HG03354 (cell line): ENCODE measurements around the gene GFOD1.
A peak's percentile ranks its signal among the peaks of the same experiment; 100 is the strongest.

Source experiments
- ATAC-seq: cut with Tn5 transposase; IDR thresholded peaks from one replicate; pipeline ENCODE4 v1.9.1; 2021; ENCODE audit warnings: mild to moderate bottlenecking; ENCODE audit not compliant: unreplicated experiment, poor library complexity, severe bottlenecking

Gene GFOD1

GRCh38 chr6:13368079-13368730 is 119.2 kb downstream of the GFOD1 start:
- ATAC-seq = no peak

GRCh38 chr6:13367396-13367795 is 120.0 kb downstream of the GFOD1 start:
- ATAC-seq = no peak

DNA sequence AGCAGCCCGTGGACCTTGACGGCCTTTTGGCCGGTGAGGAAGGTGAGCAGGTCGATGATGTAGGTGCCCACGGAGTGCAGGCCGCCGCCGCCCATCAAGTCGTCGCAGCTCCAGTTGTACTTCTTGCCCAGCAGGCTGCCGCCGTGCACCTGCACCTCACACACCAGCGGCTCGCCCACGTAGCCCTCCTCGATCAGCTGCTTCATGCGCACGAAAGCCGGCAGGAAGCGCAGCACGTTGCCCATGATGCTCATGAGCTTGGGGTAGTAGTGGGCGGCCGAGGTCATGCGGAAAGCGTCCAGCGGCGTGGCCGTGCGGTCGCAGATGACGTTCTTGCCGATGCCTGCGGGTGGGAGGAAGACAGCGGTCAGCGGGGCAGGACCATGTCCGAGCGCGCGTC is 122.1 kb downstream of the GFOD1 start:
- no peak for ATAC-seq

DNA sequence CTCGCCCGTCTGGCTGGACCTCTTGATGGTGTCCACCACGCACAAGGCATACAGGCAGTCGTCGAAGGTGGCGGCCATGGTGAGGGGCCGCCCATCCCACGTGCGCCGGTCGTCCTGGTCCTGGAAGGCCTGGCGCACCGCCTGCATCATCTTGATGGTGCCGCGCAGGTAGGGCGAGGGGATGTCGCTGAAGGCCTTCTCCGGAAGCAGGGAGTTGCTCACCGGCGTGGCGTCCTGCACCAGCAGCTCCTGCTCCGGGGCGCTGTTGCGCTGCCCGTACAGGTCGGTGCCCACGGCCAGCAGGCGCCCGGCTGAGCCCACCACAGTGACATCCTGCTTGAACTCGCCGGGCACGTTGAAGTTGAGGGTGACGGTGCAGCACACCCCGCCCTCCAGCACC is 122.6 kb downstream of the GFOD1 start:
- ATAC-seq = no peak

GRCh38 chr6:13362412-13362811 is 125.0 kb downstream of the GFOD1 start:
- no peak for ATAC-seq

DNA sequence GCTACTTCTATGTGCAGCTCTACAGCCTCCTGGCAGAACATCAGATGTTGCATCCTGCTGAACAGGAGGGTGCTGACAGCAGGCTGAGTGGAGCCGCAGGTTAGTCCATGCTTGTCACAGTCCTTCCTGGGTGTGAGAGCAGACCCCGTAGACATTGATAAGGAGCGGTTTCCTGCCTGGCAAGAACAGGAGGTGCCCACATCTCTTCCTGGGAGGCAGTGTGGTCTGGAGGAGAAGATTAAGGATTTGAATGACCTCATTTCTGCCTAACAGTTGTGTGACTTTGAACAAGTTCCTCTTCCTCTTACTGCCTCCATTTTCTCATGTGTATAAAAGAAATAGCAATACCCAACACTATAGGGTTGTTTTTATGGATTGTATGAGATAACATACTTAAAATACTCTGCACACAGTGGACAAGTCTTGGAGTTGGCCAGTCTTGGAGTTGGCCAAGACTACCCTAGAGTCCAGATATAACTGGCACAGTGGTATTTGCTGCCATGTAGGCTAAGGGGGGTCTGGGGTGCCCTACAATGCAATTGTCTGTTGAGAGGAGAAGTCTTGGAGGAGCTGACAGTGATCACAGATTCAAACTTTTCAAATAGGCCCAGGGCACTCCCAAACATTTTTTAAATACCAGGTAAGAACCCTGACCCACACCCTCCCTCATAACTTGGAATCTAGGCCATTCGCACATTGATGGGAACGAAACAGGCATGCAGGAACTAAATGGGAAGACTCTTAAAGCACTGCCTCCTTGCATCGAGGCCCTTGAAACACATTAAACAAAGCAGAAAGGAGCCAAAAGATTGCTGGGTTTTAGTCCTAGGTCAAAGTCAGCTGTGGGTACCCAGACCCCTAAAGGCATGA is 126.5 kb downstream of the GFOD1 start:
- ATAC-seq = no peak

DNA sequence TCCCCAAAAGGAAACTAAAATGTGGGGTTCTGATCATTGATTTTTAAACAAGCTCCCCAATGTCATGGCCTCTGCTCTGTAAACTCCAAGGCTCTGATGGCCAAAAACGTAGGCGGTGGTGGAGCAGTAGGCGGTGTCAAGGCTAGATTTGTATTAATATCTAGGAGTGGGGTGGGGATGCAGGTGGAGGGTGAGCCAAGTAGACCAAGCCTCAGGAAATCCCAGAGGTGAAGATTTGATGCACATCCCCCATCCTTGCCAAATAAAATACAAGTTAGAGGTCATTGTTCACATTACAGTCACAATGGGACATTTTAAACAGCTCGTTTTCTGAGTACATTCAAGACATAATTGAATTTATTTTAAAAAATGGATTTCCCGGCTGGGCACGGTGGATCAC is 128.1 kb downstream of the GFOD1 start:
- no peak for ATAC-seq

GRCh38 chr6:13358511-13358910 is 128.9 kb downstream of the GFOD1 start:
- no peak for ATAC-seq

- no peak for ATAC-seq
These were observed 129.8 kb downstream of the GFOD1 start for GRCh38 chr6:13357551-13358075.

DNA sequence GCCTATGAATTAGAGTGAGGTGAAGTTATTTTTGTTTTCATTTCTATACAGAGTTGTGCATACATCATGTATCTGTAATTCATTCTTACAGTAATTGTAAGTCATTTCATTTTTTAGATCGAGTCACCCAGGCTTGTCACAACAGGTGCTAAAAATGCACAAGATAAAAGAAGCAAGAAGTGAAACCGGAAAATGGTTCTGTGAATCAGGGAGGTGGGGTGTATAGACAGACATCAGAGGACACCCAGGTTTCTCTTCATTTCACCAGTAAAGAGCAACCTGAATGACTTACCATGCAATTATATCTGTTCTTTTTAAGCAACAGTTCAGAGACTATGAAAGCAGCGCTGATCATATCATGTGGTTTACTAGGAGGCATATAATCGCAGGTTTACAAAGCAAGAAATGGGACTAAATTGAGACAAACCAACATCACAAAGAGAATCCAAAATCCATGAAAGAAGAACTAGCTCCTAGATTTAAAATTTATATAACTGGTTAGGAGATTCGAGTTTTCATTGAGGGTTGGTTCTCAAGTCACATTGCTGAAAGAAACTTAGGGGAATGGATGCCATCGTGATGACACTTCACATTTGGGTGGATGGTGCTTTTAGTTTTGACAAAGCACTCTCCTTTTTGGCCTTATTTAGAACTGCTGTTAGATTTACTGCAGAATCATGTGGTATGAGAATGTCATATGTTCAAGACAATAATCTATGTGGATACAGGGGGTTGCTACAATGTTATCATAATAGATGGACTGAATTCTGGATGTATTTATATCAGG is 131.2 kb downstream of the GFOD1 start:
- ATAC-seq = peak; percentile 95

DNA sequence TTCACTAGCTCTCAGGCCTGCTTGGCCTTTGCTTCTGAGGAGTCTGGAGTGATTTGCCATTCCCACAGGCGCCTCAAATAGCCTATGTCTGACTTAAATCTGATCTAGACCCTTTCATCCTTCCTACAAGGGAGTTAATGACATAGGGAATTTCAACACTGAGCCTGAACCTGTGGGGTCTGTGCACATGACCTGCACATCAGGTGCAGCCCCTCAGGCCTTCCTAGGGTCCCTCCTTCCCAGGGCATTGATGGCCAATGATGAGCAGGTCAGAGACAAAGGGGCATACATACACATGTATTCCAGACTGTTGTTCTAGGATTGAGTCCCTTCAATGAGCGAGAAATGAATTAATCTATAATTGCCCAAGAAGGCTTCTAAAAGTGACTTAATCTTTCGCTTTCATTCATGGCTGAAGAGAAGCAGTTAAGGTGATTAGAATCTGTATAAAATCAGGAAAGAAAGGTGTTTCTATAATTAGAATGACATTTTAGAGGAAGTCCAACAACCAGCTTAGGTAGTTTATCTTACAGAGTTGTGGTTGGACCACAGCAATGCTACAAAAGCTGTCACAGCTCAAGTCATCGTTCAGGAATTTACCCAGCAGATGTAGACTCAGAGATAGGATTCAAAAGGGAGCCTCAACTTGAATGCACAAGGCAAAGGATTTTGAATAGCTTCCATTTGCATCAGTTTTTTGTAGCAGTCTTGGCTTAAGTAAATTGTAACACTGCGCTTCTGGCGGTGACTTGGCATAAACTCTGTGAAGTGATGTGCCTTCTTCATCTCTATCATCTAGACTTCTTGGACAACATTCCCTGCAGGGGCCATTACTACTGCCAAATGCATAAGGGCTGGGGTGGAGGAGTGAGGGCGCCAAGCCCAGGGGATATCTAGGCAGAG is 132.1 kb downstream of the GFOD1 start:
- peak; percentile 41 for ATAC-seq

DNA sequence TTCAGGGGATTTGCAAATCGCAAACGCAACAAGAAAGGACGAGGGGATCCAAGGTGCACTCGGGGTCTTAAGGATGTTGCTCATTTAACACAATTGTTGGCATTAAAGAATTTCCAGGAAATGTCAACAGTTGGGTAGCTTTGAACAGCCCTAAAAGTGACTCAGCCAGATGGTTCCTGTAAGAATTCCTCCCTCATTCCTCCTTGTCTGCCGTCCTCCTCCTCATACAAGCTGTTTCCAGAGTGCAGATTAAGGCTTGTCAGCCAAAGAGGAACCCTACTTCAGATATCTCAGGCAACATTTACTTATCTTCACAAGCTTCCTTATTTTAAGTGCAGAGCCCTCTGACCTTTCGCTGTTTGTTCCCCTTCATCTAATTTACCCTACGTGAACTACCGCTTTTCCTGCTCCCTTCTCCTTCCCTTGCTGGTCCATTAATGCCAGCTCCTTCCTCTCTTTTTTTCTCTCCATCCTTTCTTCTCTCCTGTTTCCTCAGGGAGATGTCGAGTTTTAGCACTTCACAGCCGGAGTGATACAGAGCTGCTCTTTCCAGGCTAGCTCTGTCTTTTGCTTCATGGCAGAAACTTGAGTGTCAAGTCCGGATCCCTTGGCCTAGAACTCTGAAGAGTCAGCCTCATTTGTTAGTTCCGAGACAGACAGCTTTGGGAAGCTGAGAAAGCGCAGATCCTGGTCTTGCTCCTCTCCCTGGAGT is 132.9 kb downstream of the GFOD1 start:
- ATAC-seq = no peak

DNA sequence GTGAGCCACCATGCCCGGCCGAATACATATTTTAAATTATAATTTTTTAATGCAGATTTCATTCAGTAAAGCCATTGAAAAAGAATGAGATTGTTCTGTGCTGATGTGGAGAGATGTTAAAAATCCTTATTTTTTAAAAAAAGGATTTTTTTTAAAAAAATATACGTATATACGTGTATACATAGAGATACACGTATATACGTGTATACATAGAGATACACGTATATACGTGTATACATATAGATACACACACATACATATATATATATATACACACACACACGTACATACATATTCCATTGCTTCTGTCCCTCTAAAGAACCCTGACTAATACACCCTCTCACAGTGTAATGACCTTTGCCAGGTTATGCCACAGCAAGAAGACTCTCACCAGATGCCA is 135.2 kb downstream of the GFOD1 start:
- ATAC-seq = no peak

DNA sequence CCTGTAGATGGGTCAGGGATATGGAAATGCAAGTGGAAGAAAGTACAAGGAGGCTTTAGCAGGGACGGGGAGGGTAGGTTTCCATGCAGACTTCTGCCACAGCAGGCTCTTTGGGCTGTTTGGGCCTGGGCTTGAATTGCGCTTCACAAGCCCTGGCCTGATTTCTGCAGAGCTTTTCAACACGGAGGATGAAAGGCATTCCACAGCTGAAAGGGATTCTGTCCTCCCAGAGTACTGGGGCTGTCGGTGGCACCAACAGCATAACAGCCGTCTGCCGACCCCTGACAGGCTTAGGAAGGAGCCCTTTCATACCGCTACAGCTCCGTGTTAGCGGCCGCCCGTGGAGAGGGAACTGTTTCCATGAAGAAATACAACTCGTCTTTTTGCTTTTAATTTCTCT is 136.1 kb downstream of the GFOD1 start:
- ATAC-seq = no peak

- no peak for ATAC-seq
These were observed 137.4 kb downstream of the GFOD1 start for GRCh38 chr6:13349811-13350506.

DNA sequence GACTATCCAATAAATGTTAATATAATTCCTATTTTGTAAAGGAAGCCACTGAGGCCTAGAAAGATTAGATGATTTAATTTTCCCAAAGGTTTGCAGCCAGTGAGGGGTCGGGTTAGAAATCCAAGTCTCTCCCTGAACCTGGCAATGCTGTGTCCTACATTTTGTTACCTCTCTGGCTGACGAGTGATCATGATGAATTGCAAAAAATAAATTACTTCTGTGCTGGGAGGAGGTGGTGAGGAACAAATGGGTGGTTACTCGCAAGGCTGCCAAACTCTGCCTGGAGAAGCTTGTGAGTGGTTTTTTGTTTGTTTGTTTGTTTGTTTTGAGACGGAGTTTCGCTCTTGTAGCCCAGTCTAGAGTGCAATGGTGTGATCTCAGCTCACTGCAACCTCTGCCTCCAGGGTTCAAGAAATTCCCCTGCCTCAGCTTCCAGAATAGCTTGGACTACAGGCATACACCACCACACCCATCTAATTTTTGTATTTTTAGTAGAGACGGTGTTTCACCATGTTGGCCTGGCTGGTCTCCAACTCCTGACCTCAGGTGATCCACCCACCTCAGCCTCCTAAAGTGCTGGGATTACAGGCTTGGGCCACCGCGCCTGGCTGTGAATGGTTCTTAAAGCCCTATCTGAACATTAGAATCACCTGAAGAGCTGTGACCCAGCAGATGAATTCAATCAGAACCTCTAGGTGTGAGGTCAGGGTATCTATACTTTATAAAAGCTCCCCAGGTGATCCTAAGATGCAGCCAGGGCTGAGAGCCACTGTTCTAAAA is 138.9 kb downstream of the GFOD1 start:
- no peak for ATAC-seq

DNA sequence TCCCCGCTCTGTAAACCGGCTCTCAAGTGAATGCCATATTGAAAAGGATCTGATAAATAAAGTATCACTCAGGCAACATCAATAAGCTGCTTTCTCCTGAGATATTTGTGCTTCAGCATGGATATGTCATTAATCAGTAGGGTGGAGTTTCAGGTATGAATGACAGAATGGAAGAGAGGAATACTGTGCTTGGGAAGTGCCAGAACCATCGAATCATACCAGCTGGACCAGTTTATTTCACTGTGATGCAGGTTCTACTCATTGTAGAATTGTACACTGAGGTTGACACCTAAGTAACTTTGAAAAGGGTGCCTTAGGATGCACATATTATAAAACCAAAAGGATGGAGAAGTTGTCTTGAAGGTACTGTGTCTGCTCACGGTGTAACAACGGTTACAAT is 141.2 kb downstream of the GFOD1 start:
- no peak for ATAC-seq
